GM21526 (cell line): ENCODE measurements around the gene RBM23.
A peak's percentile ranks its signal among the peaks of the same experiment; 100 is the strongest.
"Not testable (repeated sequence)": the region's sequence is repeated elsewhere in the genome, so short reads cannot be mapped to it uniquely, and the experiment has no call there.

Source experiments
- ATAC-seq: cut with Tn5 transposase; IDR thresholded peaks from one replicate; pipeline ENCODE4 v1.9.1; 2021; ENCODE audit warnings: moderate library complexity; ENCODE audit not compliant: unreplicated experiment, low FRiP score

The RBM23 gene

GRCh38 chr14:22918804-22919600 is at the start of gene RBM23:
RBM23 (minus strand) TSS chr14:22919149.
- peak; percentile 80 for ATAC-seq

DNA sequence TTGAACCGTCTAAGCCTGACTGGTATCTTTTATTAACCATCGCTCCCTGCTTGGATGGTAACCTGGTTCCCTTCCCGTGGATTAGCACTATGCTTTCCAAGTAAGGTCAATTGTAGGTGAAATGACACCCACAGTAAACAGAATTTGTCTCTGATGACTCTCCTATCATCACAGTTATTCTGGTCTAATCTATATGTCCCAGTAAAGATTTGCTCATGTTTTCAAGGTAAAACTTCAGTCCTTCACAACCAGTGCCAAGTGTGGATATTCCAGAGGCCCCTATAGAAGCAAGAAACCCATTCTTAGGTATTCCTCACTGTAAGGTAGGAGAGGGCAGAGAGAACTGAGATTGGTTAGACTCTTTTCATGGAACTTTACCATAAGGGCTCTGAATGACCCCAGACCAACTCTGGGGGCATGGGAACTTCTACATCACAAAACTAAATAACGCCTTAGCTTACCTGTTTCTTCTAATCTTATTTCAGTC is 47.9 kb upstream of the RBM23 start:
- ATAC-seq: no peak

GRCh38 chr14:22965916-22966782 is 47.2 kb upstream of the RBM23 start:
- not testable (repeated sequence) for ATAC-seq

DNA sequence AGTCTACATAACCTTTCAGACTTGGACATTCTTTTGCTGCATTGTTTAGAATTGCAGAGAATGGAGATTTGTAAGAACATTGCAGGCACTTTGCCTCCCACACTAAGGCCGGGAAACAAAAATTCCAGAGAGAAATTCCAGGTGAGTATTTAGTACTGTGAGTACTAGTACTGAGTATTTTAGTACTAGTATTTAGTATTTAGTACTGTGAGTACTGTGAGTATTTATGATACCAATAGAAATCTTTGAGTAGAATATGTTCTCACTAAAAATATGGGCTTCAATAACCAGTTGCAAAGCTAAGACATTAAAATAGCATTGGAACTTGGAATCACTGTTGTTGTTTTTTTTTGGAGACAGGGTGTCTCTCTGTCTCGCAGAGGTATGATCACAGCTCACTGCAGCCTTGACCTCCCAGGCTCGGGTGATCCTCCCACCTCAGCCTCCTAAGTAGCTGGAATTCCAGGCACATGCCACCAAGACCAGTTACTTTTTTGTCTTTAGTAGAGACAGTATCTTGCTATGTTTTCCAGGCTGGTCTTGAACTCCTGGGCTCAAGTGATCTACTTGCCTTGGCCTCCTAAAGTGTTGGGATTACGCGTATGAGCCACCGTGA is 43.2 kb upstream of the RBM23 start:
- ATAC-seq: no peak

DNA sequence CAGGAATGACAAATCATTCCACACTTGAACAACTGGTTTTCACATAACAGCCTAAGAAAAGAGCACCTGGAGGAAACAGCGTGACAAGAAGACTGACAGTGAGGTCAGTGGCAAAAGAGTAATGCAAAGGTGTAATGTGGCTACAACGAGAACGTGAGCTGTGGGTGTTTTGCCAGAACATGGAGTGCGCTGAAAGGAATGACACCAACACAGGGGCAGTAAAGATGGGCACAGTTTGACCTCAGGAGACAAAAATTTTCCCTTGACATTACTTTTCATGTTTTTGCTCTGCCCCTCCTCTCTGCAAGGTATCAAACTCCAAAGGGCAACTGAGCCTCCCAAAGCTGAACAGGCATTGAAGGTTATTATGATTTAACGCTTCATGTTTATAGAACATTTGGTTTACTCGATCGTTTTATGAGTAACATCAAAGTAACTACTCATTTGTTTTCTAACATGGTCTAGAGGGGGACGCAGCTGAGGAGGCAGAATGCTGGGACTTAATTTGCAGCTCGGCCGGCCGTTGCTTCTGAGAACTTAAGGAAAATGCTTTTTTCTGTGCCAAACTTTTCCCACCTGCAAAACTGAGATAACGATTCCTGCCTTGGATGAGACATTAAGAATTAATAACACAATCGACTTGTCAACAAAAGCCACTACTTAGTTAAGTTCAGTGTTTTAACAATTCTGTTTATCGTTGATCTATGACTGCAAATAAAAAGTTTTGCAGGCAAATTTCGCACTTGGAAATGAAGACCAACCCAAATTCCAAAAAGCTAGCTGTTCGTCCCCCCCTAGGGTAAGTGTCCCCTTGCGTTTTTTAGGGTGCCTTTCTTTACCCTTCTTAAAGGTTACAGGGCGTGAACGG is 37.0 kb upstream of the RBM23 start:
- ATAC-seq: no peak

DNA sequence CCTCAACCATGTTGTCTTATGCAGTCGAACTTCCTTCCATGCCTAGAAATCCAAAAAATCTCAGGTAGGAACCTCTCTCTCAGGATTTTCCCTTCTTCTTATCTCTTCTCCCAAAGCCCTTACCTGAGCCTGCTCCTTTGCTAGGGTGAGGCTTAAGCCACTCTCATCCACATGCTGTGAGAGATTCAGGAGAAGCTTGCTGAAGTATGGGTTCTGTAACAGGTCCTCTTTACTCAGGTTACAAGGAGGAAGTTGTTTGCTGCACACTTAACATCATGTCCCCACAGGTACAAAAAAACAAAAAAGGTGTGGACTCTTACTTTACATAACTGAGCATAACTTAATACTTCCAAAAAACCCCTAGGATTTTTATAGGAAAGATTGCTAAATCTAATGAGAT is 33.5 kb upstream of the RBM23 start:
- no peak for ATAC-seq

DNA sequence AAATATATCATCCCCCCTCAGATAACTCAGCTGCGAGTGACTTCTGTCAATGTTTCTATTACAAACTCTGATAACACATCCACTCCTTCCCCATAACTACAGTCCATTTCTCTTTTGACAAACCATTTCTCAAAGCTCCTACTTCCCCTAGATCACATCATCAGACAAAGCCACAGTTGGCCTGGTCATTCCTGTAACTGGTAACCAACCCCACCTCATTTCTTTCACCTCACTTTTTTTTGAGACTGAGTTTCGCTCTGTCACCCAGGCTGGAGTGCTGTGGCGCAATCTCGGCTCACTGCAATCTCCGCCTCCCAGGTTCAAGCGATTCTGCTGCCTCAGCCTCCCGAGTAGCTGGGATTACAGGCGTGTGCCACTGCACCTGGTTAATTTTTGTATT is 32.8 kb upstream of the RBM23 start:
- ATAC-seq: not testable (repeated sequence)

GRCh38 chr14:22945642-22946041 is 26.7 kb upstream of the RBM23 start:
- ATAC-seq: no peak

DNA sequence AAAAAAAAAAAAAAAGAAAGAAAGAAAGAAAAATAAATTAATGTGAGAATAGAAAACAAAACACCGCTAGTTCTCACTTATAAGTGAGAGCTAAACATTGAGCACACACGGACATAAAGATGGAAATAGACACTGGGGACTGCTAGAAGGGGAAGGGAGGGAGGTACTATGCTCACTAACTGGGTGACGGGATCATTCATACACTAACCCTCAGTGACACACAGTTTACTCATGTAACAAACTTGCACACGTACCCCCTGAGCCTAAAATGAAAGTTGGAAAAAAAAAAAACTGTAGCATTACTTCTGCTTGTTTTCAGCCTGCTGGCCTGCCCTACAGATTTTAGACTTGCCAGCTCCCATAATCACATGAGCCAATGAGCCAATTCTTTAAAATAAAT is 20.7 kb upstream of the RBM23 start:
- no peak for ATAC-seq

DNA sequence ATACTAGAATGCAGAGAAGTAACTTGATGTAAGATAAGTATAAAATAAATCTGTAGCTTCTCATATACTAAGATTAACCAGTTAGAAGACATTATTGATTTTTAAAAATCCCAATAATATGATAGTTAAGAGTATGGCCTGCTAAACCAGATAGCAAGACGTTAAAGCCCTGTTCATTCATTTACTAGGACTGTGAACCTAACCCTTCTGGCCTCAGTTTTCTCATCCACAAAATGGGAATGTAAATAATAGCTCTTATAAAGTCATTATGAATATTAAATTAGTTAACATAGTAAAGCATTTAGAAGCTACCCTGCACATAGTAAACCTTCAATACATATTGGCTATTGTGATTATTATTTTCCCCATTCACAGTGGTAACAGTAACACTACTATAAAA is 16.2 kb upstream of the RBM23 start:
- no peak for ATAC-seq

DNA sequence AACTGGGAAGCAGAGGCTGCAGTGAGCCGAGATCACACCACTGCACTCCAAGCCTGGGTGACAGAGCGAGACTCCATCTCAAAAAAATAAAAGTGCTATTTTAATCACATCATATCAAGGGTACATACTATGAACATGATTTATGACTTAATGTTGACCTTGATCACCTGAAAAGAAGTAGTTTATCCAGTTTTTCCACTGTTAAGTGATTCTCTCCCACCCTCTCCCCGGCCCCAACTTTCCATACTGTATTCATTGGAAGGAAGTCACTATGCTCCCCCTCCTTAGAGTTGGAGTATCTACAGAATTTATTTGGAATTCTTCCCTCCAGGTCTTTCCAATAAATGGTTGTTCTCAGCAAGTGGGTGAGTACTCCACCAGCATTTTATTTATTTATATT is 13.2 kb upstream of the RBM23 start:
- no peak for ATAC-seq

DNA sequence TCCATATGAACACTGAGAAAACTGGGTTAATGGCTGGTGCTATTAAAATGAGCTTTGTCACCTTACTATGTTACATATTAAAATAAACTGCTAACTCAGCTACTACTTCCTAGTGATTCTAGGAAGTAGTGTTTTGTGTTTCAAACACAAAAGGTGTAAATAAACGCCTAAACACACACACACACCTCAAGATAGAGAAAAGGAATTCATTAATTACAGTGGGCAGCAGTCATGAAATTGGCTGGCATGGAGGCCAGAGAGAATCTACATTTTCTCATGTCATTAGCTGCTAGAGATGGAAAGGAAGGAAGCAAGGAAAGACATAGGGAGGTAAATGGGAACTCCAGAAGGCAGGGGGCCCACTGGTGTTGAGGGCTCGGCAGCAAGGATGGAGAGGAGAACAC is 11.0 kb upstream of the RBM23 start:
- no peak for ATAC-seq

DNA sequence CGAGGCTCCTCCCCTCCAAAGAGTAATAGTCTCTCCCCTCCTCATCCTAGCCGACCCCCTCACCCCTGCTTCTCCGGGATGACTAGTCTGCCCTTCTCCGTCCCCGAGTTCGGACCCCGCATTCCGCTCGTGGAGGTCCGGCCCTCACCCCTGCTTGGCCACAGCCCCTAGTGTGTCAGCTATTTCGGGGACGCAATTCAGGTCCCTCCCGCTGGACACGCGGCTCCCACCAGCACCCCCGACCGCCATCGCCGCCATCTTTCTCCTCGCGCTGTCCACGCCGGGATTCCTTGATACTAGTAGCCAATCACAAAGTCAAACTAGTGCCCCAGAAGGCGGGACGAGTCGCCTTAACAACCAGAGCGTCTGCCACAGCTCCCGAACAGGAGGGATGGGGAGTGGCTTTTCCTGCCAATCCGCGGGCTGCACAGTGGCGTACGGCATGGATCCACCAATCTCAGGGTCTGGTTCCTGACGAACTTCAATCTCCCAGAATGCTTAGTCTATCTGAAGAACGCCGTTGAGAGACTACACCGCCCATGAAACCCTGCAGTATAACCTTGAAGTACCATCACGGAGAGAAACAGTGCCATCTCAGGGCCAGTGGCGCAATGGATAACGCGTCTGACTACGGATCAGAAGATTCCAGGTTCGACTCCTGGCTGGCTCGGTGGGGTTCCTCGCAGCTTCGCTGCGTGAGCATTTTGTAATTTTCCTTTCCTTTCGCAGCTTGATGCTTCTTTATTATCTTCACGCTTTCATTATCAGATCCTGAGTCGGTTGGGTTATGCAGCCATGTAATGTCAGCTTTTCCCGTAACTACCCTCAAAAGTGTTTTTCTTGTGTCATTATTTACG is 10.4 kb upstream of the RBM23 start, which contains the start of gene PRMT5:
Gene PRMT5, minus strand, starts transcription at position 273 of the 857 bp plus-strand sequence. Its CDS starts 15 bp downstream, at position 258.
- ATAC-seq: peak; percentile 83

GRCh38 chr14:22928237-22929103 is 9.5 kb upstream of the RBM23 start:
- ATAC-seq: no peak

GRCh38 chr14:22926316-22926715 is 7.4 kb upstream of the RBM23 start:
- ATAC-seq: no peak

DNA sequence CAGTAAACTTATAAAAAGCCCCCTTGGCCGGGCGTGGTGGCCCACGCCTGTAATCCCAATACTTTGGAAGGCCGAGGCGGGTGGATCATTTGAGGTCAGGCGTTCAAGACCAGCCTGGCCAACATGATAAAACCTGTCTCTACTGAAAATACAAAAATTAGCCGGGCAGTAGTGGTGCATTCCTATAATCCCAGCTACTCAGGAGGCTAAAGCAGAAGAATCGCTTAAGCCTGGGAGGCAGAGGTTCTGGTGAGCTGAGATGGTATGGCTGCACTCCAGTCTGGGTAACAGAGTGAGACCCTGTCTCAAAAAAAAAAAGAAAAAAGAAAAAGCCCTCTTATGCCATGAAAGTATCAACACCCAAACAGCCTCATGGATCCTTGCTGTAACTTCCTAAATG is 6.6 kb upstream of the RBM23 start:
- no peak for ATAC-seq

- ATAC-seq: no peak
Observed at GRCh38 chr14:22923746-22924145, 4.8 kb upstream of the RBM23 start.

DNA sequence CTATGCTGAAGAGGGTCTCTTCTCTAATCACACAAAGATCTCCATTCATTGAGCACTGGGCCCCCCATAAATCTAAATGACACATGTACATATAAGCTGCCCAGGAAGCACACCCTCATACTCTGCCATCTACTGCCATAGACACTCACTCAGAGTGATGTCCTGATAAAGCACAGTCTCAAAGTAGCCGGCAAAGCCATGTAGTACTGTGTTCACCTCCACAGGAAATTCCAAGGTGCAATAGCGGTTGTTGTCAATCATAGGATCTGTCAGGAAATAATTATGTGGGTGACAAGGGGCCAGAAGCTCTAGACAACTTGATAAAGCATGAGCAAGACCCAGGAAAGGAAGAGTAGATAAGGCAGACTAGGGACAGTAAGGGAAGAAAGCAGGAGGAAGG is 3.3 kb upstream of the RBM23 start:
- ATAC-seq: no peak
